ENCODE data around the gene ARHGAP6.
"Not testable (repeated sequence)": the region's sequence is repeated elsewhere in the genome, so short reads cannot be mapped to it uniquely, and the experiment has no call there.

The ARHGAP6 gene

DNA sequence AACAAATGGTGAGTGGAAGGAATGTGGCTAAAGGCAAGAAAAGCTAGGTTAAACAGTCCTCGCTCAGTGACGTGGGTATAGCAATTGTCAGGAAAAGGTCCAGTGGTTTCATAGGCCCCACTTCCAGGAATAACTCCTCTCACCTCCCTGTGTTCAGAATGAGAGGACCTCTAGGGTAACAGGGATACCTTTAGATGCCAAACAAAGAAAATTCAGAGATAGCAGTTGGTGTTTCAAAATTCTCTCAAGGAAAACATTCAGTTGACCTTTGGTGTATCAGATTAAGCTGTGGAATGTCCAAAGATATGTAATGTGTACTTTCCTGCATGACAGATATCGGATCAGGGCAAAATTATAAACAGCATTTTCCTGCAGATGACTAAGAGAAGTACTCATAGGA, 155.9 kb downstream of the ARHGAP6 start:
- no peak for DNase-seq

DNA sequence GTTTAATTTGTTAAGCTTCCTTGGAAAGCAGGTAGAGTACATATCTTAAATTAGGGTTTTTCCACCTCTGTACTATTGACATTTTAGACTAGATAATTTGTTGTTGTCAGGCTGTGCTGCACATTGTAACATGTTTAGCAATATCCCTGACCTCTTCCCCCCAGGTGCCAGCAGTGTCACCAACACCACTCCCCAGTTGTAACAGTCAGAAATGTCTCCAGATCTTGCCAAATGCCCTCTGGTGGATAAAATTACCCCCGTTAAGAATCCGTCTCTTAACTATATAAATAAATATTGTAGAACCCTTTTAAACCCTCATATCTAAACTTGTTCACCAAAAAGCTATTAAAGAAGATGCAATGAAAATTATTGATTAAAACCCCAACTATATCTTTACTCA, 161.5 kb downstream of the ARHGAP6 start:
- DNase-seq: no peak

DNA sequence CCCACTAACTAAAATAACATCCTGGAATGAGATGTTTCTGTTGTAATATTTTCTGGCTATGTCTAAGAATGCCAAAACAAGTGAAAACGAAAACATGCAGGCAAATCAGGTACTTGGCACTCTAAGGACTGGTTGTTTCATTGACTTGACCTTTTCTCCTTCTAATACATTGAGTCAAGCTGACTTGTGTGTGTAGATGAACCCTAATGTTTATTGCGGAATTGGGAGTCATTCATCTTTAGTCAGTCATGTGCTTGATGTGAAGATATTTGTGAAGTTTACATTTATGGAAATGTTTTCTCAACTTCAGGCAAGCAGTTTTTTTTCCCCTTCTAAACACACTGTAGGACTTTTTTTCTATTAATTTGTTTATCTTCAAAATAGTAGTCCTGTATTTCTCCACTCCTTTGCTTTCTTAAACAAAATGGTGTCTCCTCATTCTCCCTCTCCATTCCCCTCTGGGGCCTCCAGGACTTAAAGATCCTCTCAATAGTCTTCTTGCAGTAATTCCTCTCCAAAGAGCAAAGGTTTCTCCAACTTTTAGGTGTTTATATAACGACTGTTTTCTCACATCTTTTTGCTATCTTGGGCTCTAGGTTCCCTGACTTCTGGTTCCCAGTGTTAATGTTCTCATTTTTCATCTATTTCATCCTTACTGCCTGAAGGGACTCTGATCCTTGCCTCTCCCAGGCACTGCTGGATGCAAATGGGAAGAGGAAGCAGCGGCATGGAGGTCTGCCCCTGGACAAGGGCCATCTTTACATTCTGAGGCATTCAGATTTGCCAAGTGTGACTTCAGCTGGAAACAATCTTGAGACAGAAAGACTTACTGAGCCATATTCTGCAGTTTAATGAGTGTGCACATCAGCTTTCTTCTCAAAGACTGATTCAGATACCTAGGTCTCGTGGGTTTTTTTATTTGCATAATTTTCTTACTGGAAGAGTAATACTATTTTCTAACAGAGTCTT, 166.4 kb downstream of the ARHGAP6 start:
- no peak for DNase-seq

DNA sequence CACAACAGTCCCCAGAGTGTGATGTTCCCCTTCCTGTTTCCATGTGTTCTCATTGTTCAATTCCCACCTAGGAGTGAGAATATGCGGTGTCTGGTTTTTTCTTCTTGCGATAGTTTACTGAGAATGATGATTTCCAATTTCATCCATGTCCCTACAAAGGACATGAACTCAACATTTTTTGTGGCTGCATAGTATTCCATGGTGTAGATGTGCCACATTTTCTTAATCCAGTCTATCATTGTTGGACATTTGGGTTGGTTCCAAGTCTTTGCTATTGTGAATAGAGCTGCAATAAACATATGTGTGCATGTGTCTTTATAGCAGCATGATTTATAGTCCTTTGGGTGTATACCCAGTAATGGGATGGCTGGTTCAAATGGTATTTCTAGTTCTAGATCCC, 174.3 kb downstream of the ARHGAP6 start:
- DNase-seq: not testable (repeated sequence)

DNA sequence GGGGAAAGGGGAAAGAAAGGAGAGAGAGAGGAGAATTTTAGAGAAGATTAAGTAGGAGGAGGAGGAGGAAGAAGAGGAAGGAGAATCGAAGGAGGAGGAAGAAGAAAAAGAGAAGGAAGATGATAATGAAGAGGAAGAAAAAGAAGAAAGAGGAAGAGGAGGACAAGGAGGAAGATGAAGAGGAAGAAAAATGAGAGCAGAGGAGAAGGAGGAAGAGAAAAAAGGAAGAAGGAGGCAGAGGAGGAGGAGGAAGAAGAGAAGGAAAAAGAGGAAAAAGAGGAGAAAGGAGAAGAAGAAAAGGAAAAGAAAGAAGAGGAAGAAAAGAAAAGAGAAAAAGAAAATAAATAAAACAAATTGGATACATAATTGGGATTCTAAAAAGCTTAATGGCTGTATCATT, 181.4 kb downstream of the ARHGAP6 start:
- DNase-seq: no peak

DNA sequence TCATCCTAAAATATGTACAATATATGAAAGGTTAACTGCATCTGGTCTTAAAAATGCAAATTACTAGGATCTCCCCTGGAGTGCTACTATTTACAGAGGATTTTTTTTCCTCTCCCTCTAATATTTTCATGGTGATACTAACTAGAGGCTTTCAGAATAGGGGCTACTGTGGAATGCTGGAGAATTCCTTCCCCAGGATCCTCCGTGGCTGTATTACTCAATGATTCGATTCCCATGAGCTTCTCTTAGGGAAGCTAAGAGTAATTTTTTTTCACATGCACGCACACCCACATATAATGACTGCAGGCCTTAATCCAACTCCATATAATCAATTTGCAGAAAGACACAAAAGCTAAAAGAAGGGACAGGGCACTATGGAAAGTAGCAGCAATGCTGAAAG, 184.7 kb downstream of the ARHGAP6 start:
- DNase-seq: no peak

DNA sequence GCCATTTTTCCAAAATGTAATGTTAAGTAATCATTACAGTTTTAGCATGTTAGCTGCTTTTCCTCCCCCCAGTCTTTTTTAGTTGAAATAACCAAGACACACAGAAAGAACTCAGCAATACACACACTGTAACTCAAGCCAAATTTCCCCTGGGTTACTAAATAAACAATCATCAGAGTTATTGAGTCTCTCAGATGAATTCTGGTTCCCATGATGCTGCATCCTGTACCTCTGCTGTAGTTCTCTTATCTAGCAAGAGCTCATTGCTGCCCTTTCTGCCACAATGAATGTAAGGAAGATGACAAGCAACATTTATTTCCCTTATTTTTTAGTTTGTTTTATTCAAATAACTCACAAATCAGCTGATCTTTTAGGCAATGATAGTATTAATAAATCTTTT, 185.1 kb downstream of the ARHGAP6 start:
- DNase-seq: no peak

DNA sequence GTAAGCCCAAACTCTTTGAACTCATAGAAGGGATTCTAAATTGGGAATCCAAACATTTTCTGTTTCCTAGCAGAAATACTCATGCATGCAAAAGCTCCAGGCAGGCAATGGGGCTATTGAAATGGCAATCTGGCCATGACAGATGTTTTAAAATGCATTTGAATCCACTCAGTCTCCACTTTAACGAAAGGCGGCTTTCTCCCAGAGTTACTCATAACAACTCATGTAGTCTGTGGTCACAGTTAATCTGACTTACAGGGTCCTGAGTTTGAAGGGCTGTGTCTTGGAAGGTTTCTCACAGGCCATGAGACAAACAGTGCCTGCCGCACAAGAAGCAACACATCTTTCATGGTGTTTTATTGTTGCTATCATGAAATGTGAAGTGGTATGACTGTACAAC, 186.8 kb downstream of the ARHGAP6 start:
- no peak for DNase-seq

DNA sequence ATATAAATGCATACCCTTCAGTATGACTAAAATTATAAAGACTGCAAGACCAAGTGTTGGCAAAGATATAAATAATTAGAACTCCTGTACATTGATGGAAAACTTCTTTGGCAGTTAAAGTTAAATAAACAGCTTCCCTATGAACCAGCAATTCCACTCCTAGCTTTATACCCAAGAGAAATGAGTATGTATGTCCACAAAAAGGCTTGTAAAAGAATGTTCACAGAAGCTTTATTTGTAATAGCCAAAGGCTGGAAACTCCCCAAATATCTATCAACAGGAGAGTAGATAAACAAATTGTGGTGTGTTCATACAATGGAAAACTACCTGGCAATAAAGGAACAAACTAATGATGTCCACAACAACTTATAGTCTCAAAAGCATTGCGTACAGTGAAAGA, 187.7 kb downstream of the ARHGAP6 start:
- DNase-seq: no peak

DNA sequence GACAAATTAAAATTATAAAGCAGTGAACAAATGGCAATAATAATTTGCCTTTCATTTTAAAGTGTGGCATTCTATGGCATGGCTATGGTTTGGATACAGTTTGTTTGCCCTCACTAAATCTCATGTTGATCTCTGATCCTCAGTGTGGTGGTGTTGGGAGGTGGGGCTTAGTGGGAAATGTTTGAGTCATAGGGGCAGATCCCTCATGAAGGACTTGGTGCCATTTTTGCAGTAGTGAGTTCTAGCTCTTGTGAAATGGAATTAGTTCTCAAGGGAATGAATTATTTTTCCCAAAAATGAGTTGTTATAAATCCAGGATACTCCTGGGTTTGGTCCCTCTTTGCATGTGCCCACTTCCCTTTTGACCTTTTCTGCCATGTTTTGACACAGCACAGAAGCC, 191.1 kb downstream of the ARHGAP6 start:
- no peak for DNase-seq

DNA sequence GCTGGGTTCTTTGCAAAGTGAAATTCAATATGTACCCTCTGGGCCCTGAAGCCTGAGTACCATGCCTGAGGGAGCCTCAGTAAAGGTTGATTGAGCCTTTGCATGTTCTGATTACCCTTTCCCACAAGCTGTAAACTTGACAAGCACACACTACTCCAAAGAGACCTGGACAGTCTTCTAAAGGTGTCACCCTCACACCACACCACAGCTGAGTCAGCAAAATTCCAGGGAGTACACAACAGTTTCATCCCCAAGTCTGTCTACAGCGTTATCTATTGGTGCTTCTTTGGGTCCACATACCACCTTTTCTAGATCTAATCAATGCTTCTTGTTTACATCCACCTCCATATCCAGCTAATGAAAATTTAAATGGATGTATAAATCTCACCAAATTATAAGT, 191.7 kb downstream of the ARHGAP6 start:
- no peak for DNase-seq

DNA sequence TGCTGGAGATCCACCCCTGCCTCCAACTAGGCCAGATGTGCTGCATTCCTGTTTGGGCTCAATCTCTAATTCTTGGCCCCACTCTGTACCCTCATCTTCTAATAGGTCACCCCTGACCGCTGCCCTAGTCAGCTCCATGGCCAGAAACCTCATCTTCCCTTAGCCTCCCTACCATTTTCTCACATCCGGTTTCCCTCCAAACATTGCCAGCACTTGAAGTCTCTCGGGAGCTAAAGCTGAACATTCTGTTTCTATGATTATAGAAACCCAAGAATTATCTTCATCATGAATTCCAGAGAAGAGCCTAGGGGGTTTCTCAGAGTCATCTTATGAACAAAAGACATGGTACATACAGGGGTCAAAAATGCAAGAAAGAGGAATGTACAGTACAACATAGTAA, 192.8 kb downstream of the ARHGAP6 start:
- DNase-seq: no peak

DNA sequence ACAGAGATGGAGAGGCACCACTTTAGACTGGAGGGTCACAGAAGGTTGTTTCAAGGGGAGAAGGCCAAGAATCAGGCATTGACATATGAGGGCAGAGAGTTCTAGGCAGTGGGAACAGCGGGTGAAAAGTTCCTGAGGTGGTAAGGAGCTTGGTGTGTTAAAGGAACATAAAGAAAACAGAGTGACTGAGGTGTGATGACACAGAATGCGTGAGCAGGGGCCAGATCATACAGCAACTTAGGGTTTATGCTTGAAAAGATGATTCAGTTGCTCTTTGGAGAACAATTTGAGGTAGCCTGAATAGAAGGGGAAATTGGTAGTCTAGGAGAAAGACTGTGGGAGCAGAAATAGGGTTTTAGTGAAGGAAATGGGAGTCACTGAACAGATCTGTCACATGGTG, 193.3 kb downstream of the ARHGAP6 start:
- no peak for DNase-seq

DNA sequence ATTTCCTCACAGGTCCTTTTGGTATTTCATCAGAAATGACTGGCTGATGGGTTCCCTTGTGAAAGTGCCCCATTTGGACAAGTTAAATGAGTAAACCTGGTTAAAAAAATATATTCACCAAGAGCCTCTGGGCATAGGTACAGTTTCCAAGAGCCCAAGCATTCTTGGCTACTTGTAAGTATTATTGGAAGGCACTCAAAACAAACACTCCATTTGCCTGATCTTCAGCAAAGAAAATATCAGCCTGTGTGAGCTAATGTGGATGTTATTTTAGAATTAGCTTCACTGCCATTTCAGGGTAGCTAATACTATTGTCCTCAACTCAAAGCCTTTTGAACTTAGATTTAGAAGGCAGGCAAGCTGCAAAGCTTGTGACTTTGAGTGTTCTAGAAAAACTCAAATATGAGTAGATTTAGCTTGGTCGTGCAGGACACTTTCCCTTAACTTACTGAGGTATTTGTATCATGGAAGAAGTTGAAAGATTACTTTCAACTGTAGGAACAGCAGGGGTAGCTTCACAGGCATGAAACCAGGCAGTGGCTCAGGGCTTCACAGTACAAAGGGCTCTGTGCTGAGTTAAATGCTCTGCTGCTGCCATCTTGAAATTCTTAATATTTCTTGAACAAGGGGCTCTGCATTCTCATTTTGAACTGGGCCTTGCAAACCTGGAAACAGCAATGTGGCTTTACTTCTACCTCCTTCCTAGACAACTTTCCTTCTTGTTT, 195.3 kb downstream of the ARHGAP6 start:
- DNase-seq: no peak

DNA sequence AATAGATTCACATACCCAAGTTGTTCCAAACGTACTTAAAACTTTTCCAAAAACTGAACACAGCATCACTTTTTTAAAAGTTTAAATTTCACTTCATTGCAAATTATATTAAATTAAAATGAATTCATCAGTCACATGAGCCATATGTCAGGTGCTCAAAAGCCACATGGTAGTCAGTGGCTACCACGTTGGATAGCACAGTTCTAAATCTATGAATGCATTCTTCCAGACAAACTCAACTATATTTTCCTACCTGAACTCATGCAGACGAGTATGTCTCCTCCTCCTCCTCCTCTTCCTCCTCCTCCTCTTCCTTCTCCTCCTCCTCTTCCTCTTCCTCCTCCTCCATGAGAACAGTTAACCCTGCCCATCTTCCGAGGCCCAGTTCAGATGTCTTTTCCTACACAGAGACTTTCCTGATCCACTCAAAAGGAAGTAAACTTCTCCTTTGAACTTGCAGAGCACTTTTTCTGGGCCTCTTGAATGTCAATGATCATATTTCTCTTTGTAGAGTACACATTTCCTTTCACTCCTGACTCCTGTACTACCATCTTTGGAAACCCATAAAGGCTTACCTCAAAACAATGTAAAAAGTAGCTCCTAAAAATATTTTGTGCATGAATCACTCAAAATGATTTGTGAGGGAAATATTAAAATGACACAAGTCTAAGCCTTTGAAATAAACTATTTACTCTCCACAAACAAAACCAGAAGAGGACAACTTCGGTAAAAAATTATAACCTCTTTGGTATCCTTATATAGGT, 199.9 kb downstream of the ARHGAP6 start:
- DNase-seq: no peak

DNA sequence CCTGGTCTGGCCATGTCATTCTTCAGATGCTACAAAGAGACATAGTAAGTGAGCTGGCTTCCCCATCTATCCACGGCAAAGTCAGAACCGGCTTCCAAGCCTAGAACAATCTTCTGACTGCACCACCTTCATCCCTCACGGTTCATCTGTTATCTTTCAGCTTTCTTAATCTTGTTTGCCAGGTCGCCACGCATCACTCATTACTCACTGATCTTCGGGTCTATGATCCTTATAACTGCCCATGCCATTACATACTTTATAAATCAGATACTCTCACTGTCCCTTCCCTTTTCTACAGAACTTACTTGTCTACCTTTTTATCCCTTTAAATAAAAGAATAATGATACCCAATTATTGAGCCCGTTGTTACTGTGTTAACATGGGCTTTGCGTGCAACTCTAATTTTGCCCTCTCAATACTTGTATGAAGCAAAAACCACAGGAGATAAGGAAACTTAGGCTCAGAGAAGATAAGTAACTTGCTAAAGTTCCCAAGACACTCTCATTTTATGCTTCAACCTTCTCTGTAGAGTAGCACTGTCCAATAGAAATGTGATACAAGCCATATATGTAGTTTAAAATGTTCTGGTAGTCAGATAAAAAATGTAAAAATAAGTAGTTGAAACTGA, 200.8 kb downstream of the ARHGAP6 start:
- no peak for DNase-seq

DNA sequence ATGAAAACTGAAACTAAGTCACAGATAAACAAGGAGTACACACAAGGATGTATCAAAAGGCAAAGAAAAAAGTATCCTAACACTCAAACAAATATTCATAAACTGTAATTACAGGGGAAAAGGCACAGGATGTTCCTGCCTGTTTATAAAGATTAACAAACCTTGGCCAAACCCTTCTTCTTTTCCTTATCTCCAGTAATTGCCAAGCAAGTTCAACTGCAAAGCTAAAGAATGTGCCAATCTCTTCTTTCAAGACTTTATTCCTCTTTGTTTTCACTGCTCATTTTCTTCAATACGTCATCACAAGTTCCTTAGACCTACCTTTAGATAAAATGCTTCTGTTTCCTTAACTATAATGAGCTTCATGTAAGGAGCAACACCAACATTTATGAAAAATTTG, 201.3 kb downstream of the ARHGAP6 start:
- no peak for DNase-seq

DNA sequence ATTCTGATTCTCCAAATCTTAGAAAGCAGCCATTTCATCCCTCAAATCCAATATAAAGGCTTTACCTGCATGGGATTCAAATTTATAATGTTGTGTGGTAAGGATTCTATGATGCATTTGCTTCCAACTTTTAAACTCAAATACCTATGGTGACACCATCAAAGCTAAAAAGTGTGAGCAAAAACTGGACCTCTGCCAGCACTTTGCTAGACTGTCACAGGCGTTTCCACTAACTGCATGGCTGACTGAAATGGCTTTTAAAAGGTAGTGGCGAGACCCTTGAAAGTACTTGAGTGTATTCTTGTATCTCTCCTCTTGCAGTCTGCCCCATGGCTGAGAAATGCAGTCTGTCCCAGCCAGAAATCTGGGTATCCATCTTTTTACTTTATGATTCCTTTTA, 203.1 kb downstream of the ARHGAP6 start:
- no peak for DNase-seq

DNA sequence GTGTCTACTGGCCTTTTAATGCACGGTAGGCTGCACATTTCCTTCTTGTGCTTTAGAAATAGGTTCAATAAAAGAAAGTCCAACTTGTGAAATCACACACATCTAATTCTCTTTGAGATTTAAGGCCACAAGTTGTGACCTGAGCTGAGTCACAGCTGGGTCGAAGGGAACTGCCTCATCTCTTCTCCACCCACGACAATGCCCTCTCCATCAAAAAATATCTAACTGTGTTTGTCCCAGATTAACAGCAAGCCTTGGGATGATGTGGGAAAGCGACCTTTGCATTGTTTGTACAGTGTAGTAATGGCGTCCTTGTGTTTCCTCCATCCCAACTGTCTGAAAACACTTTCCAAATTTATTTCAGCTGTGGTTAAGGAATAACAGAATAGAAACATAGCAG, 203.6 kb downstream of the ARHGAP6 start:
- DNase-seq: no peak

DNA sequence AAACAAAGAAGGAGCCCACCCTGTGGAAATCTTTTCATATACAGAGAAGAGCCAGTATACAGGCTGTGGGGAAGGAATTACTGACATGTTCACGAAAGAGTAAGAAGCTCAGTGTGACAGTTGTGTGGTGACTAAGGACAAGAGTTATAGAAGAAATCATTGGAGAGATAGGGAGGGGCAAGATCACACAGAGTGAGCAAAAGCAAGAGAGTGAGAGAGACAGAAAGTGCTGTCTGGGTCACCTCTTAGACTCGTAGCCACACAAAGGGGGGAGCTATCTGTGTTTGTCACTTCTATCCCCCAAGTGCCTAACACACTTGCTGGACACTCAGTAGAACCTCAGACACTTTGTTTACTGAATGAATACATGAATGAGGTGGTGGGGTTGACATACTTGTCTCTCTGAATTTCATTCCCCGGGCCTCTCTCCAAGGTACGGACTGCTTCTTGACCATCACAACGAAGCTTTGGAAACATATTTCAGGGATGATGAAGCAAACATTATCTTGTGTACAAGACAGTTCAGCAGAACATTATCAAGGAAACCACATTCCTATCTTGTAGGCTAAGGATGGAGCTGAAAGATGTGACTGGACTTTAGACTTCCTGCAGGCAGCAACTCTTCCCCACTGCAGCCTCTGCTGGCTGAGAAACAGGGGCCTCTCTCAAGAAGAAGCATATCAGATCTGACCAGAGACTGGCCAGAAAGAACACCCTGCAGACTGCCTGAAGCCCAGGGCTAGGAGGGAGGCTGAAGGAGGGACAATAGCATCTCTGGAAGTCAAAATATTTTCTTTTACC, 204.3 kb downstream of the ARHGAP6 start:
- DNase-seq: no peak

DNA sequence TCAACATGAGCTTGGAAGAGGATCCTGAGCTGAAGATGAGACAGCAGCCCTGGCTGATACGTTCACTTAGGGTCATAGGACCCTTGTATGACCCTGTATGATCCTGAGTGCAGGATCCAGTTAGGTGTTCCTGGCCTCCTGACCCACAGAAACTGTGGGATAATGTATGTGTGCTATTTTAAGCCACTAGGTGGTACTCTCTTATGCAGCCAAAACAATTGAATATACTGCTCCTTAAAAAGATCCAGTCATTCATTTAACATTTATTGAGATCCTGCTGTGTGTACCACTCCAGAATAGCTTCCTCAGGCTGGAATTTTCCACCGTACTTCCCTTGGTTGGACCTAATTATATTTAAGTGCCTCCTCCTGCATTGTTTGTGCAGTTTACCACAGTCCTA, 205.4 kb downstream of the ARHGAP6 start:
- no peak for DNase-seq

DNA sequence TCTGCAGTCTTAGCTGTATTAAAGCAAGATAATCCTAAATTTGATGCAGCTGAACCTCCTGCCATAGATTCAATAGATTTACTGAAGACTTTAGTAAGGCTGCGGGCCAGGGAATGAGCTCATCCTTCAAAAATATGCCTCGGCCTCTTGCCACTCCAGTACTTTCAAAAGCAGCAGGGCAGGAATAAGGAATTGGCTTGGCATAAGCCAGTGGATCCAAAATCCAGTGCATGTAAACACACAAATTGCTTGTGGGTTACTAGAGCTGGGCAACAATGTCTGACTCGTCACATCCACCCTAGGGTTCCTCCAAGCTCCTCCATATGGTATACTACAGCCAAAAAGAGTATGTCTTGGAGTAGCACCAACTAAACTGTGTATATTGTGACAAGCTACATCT, 207.6 kb downstream of the ARHGAP6 start:
- DNase-seq: no peak
